ENCODE results near the gene GJC2. TPM values are rescaled to one million over a fixed set of nuclear protein-coding genes. Genes with fewer than 3 reads are reported as not detected.

GJC2 gene
- total RNA-seq, 5 donors from 2014 or later (not counting 1 experiment from before 2014, with no cell fraction given), result 1.1 to 3.1 (median 1.6) TPM

DNA sequence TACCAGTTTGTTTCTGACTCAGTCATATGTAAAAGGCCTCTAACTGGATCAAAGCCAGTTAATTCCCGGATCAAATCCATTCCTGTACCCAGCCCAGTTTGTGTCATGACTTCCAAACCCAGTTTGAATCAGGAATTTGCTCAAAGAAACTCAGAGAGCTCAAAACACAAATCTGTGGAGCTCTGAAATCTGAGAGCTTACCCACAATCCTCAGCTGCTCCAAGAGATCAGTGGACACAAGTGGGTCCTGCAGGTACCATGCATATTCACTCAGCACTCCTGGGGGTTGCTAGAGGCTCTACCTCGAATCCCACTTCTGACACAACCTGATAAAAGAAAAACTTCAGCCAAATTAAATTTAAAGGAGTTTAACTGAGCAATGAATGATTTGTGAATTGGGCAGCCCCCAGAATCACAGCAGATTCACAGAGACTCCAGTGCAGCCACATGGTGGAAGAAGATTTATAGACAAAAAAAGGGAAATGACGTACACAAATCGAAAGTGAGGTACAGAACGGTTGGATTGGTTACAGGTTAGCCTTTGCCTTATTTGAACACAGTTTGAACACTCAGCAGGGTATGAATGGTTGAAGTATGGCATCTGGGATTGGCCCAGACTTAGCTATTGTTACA lies 28.8 kb upstream of the GJC2 start:
- H3K9me3 ChIP-seq, result no peaks in the 10 kb centered on the region
- H3K27ac ChIP-seq (ENCODE audit: low read length), result no peak overlapping the region
- Mint-ChIP-seq H3K4me3 (no peak overlapping the region), H3K9me3 (peaks cover 0 to 3% (median 0%) of the 10 kb centered on the region in 3 donors), H3K27ac (peak overlapping the region in 1 of 2 donors; percentile 11), H3K4me1 (peaks cover 0 to 5% (median 0%) of the 10 kb centered on the region in 3 donors), H3K27me3 (peaks cover 0 to 2% of the 10 kb centered on the region in 2 donors), H3K36me3 (peaks cover 2% of the 10 kb centered on the region)
- POLR2A ChIA-PET, result no interaction called here
- no peaks in the 10 kb centered on the region for H3K4me1 ChIP-seq (ENCODE audit: control insufficient read depth in 1 of 2, extremely low read depth in 1 of 2, insufficient read depth in 2 of 2, low read length in 2 of 2)
- ATAC-seq (replicated peaks in 1 of 4) (peak in 1 of 4 experiments; percentile 67), DNase-seq (no peak)
- WGBS (ENCODE audit: insufficient coverage), result 78% methylated on average over 1 of the region's 5 CpGs
- CTCF ChIA-PET, result no interaction called here
- no peaks in the 10 kb centered on the region for H3K36me3 ChIP-seq (ENCODE audit: control insufficient read depth in 2 of 2, extremely low read depth in 1 of 2, insufficient read depth in 1 of 2, low read length in 1 of 2)
- H3K4me3 ChIP-seq (ENCODE audit: control insufficient read depth in 1 of 2, extremely low read depth in 1 of 2, low read length in 1 of 2), result no peak overlapping the region
- H3K27me3 ChIP-seq (replicated peaks in 1 of 2; ENCODE audit: control insufficient read depth in 2 of 2, extremely low read depth in 1 of 2, insufficient read depth in 2 of 2, low read length in 1 of 2), result peaks cover 0 to 2% of the 10 kb centered on the region in 2 experiments

DNA sequence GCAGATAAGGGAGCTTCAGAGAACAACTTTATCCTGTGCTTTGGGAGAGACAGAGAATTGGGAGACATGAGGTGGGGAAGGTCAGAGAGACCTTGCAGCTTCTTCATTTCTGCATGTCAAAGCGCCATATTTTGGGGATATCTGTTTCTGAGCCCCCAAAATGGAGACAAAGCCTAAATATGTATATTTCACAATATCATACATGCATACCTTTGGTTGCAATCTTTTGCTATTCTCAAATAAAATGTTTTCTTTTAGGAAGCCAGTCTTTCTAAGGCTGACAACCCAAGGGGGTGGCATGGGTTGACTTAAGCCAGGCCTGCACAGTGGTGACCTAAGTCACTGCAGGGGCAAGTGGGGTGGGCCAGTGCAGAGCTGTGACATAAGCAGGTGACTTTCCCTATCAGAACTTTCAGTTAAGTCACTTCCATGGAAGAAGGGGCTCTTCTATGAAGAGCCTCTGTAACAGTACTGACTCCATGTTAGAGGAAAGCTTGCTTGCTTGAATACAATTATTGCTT lies 26.7 kb upstream of the GJC2 start:
- H3K27ac ChIP-seq (ENCODE audit: low read length), result no peak overlapping the region
- Mint-ChIP-seq H3K4me1 (peaks cover 0 to 5% (median 0%) of the 10 kb centered on the region in 3 donors), H3K36me3 (peaks cover 1% of the 10 kb centered on the region), H3K27me3 (peaks cover under 1 to 15% of the 10 kb centered on the region in 2 donors), H3K27ac (no peak overlapping the region), H3K9me3 (peaks cover 0 to 2% (median 0%) of the 10 kb centered on the region in 3 donors), H3K4me3 (no peak overlapping the region)
- ChIA-PET POLR2A (no interaction called here), CTCF (no interaction called here)
- no peak for DNase-seq
- no peak overlapping the region for H3K4me3 ChIP-seq (ENCODE audit: control insufficient read depth in 1 of 2, extremely low read depth in 1 of 2, low read length in 1 of 2)
- H3K36me3 ChIP-seq (ENCODE audit: control insufficient read depth in 2 of 2, extremely low read depth in 1 of 2, insufficient read depth in 1 of 2, low read length in 1 of 2), result no peaks in the 10 kb centered on the region
- H3K27me3 ChIP-seq (replicated peaks in 1 of 2; ENCODE audit: control insufficient read depth in 2 of 2, extremely low read depth in 1 of 2, insufficient read depth in 2 of 2, low read length in 1 of 2), result no peaks in the 10 kb centered on the region
- H3K9me3 ChIP-seq, result no peaks in the 10 kb centered on the region
- H3K4me1 ChIP-seq (ENCODE audit: control insufficient read depth in 1 of 2, extremely low read depth in 1 of 2, insufficient read depth in 2 of 2, low read length in 2 of 2), result no peaks in the 10 kb centered on the region
- WGBS (ENCODE audit: insufficient coverage), result no CpG with 5 or more reads among the region's 1 CpG
- ATAC-seq (replicated peaks in 1 of 4), result no peak

DNA sequence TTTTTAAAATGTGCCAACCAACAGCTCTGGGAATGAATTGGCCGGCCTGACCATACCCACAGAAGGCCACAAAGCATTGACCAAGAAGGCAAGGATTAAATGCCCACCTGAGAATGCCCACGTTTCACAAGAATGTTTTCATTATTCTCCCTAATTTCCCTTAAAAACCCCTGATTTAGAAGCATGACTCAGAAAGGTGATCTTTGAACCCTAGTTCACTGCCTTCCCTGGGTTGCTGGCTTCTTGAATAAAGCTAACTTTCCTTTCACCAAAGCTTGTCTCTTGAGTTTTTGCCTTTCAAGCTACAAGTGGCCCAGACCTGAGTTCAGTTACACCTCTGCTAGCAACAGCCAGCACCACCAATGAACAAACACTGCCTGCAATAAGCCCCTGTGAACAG lies 26.2 kb upstream of the GJC2 start:
- H3K27me3 Mint-ChIP-seq, result peaks cover 4 to 18% of the 10 kb centered on the region in 2 donors
- DNase-seq, result no peak
- ATAC-seq (replicated peaks in 1 of 4), result no peak
- no peaks in the 10 kb centered on the region for H3K36me3 Mint-ChIP-seq
- Histone ChIP-seq H3K4me1 (ENCODE audit: control insufficient read depth in 1 of 2, extremely low read depth in 1 of 2, insufficient read depth in 2 of 2, low read length in 2 of 2) (no peaks in the 10 kb centered on the region), H3K27me3 (replicated peaks in 1 of 2; ENCODE audit: control insufficient read depth in 2 of 2, extremely low read depth in 1 of 2, insufficient read depth in 2 of 2, low read length in 1 of 2) (no peaks in the 10 kb centered on the region), H3K4me3 (ENCODE audit: control insufficient read depth in 1 of 2, extremely low read depth in 1 of 2, low read length in 1 of 2) (no peak overlapping the region), H3K36me3 (ENCODE audit: control insufficient read depth in 2 of 2, extremely low read depth in 1 of 2, insufficient read depth in 1 of 2, low read length in 1 of 2) (no peaks in the 10 kb centered on the region), H3K27ac (ENCODE audit: low read length) (no peak overlapping the region), H3K9me3 (no peaks in the 10 kb centered on the region)
- H3K9me3 Mint-ChIP-seq, result no peaks in the 10 kb centered on the region
- 88% methylated on average over 2 of the region's 2 CpGs for WGBS (ENCODE audit: insufficient coverage)
- ChIA-PET CTCF (no interaction called here), POLR2A (interaction anchor here in 1 of 2 donors (0.6 kb wide), 1 partner anchor 62 kb away, joined by 3 read pairs; no protein-coding TSS in a partner anchor)
- H3K27ac Mint-ChIP-seq, result no peak overlapping the region
- no peak overlapping the region for H3K4me3 Mint-ChIP-seq
- H3K4me1 Mint-ChIP-seq, result peaks cover 0 to 5% (median 0%) of the 10 kb centered on the region in 3 donors

GRCh38 chr1:228125185-228125584 lies 24.5 kb upstream of the GJC2 start:
- ChIA-PET POLR2A (no interaction called here), CTCF (no interaction called here)
- no peak overlapping the region for H3K27ac ChIP-seq (ENCODE audit: low read length)
- H3K9me3 ChIP-seq, result no peaks in the 10 kb centered on the region
- H3K36me3 ChIP-seq (ENCODE audit: control insufficient read depth in 2 of 2, extremely low read depth in 1 of 2, insufficient read depth in 1 of 2, low read length in 1 of 2), result no peaks in the 10 kb centered on the region
- H3K4me1 Mint-ChIP-seq, result peaks cover 0 to 5% (median 0%) of the 10 kb centered on the region in 3 donors
- peaks cover 0 to 7% of the 10 kb centered on the region in 2 experiments for H3K27me3 ChIP-seq (replicated peaks in 1 of 2; ENCODE audit: control insufficient read depth in 2 of 2, extremely low read depth in 1 of 2, insufficient read depth in 2 of 2, low read length in 1 of 2)
- DNase-seq (no peak), ATAC-seq (replicated peaks in 1 of 4) (no peak)
- peak overlapping the region in 1 of 2 donors; percentile 36 for H3K27ac Mint-ChIP-seq
- no peaks in the 10 kb centered on the region for H3K36me3 Mint-ChIP-seq
- H3K27me3 Mint-ChIP-seq, result peaks cover 4 to 26% of the 10 kb centered on the region in 2 donors
- H3K4me3 Mint-ChIP-seq, result no peak overlapping the region
- no peaks in the 10 kb centered on the region for H3K9me3 Mint-ChIP-seq
- no peaks in the 10 kb centered on the region for H3K4me1 ChIP-seq (ENCODE audit: control insufficient read depth in 1 of 2, extremely low read depth in 1 of 2, insufficient read depth in 2 of 2, low read length in 2 of 2)
- 85% methylated on average over 4 of the region's 5 CpGs for WGBS (ENCODE audit: insufficient coverage)
- no peak overlapping the region for H3K4me3 ChIP-seq (ENCODE audit: control insufficient read depth in 1 of 2, extremely low read depth in 1 of 2, low read length in 1 of 2)

GRCh38 chr1:228131766-228132165 lies 18.0 kb upstream of the GJC2 start:
- Mint-ChIP-seq H3K9me3 (no peaks in the 10 kb centered on the region), H3K27ac (no peak overlapping the region), H3K4me1 (peaks cover 7 to 9% (median 8%) of the 10 kb centered on the region in 3 donors), H3K36me3 (no peaks in the 10 kb centered on the region), H3K4me3 (no peak overlapping the region), H3K27me3 (peaks cover 4 to 39% of the 10 kb centered on the region in 2 donors)
- Histone ChIP-seq H3K36me3 (ENCODE audit: control insufficient read depth in 2 of 2, extremely low read depth in 1 of 2, insufficient read depth in 1 of 2, low read length in 1 of 2) (no peaks in the 10 kb centered on the region), H3K27ac (ENCODE audit: low read length) (no peak overlapping the region), H3K4me1 (ENCODE audit: control insufficient read depth in 1 of 2, extremely low read depth in 1 of 2, insufficient read depth in 2 of 2, low read length in 2 of 2) (peaks cover under 1 to 4% of the 10 kb centered on the region in 2 experiments), H3K27me3 (replicated peaks in 1 of 2; ENCODE audit: control insufficient read depth in 2 of 2, extremely low read depth in 1 of 2, insufficient read depth in 2 of 2, low read length in 1 of 2) (peaks cover 0 to 20% of the 10 kb centered on the region in 2 experiments), H3K9me3 (no peaks in the 10 kb centered on the region), H3K4me3 (ENCODE audit: control insufficient read depth in 1 of 2, extremely low read depth in 1 of 2, low read length in 1 of 2) (no peak overlapping the region)
- POLR2A ChIA-PET, result no interaction called here
- no CpG with 5 or more reads among the region's 2 CpGs for WGBS (ENCODE audit: insufficient coverage)
- no peak for DNase-seq
- CTCF ChIA-PET, result interaction anchor here in 1 of 2 donors (1.5 kb wide), 1 partner anchor 48 kb away, joined by 4 read pairs; no protein-coding TSS in a partner anchor
- no peak for ATAC-seq (replicated peaks in 1 of 4)

DNA sequence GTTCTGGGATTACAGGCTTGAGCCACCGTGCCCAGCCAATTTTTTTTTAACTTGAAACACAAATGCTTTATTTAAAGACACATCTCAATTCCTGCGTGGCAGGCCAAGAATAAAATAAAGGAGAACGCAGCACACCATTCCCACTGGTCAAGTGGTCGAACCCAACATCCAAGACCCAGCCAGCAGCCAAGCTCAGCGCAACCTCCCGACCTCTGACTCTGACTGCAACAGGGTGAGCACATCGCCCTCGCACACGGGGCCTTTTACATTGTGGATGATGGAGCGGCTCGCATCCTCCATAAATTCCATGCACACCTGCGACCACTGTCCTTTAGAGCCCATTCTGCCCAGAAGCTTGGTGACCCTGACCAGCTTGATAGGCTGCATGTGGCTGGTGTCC lies 15.1 kb upstream of the GJC2 start:
- no peak overlapping the region for H3K27ac Mint-ChIP-seq
- Histone ChIP-seq H3K4me3 (ENCODE audit: control insufficient read depth in 1 of 2, extremely low read depth in 1 of 2, low read length in 1 of 2) (no peak overlapping the region), H3K27ac (ENCODE audit: low read length) (no peak overlapping the region), H3K4me1 (ENCODE audit: control insufficient read depth in 1 of 2, extremely low read depth in 1 of 2, insufficient read depth in 2 of 2, low read length in 2 of 2) (peaks cover 2 to 21% of the 10 kb centered on the region in 2 experiments), H3K36me3 (ENCODE audit: control insufficient read depth in 2 of 2, extremely low read depth in 1 of 2, insufficient read depth in 1 of 2, low read length in 1 of 2) (no peaks in the 10 kb centered on the region), H3K27me3 (replicated peaks in 1 of 2; ENCODE audit: control insufficient read depth in 2 of 2, extremely low read depth in 1 of 2, insufficient read depth in 2 of 2, low read length in 1 of 2) (peaks cover 0 to 19% of the 10 kb centered on the region in 2 experiments), H3K9me3 (no peaks in the 10 kb centered on the region)
- H3K4me3 Mint-ChIP-seq, result no peak overlapping the region
- H3K9me3 Mint-ChIP-seq, result no peaks in the 10 kb centered on the region
- CTCF ChIA-PET, result no interaction called here
- 84% methylated on average over 3 of the region's 12 CpGs for WGBS (ENCODE audit: insufficient coverage)
- peaks cover 0 to 18% of the 10 kb centered on the region in 2 donors for H3K27me3 Mint-ChIP-seq
- ATAC-seq (replicated peaks in 1 of 4) (no peak), DNase-seq (no peak)
- H3K4me1 Mint-ChIP-seq, result peaks cover 8 to 14% (median 10%) of the 10 kb centered on the region in 3 donors
- POLR2A ChIA-PET, result no interaction called here
- no peaks in the 10 kb centered on the region for H3K36me3 Mint-ChIP-seq

All from T-cell (primary cell).